ENCODE results near the gene RTP2.

DNA sequence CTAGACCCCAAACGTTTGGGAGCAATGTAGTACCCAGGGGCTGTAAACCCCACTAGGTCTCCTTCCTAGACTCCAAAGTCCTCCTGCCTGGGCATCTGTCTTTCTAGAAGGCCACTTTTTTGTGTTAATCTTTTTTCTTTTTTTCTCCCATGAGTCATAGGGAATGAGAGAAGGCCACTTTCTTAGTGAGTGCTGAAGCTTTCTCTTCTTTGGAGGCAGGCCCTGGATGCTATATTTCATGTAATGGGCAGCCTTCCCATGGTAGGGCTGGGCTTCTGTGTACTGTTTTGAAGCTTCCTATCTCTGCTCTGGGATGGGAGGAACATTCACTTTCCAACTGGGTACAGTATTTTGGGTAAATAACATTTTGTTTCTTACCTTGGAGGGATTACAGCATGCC lies 15.2 kb upstream of the RTP2 start:
- TF ChIP-seq, protein P1, sequence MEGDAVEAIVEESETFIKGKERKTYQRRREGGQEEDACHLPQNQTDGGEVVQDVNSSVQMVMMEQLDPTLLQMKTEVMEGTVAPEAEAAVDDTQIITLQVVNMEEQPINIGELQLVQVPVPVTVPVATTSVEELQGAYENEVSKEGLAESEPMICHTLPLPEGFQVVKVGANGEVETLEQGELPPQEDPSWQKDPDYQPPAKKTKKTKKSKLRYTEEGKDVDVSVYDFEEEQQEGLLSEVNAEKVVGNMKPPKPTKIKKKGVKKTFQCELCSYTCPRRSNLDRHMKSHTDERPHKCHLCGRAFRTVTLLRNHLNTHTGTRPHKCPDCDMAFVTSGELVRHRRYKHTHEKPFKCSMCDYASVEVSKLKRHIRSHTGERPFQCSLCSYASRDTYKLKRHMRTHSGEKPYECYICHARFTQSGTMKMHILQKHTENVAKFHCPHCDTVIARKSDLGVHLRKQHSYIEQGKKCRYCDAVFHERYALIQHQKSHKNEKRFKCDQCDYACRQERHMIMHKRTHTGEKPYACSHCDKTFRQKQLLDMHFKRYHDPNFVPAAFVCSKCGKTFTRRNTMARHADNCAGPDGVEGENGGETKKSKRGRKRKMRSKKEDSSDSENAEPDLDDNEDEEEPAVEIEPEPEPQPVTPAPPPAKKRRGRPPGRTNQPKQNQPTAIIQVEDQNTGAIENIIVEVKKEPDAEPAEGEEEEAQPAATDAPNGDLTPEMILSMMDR (IDR thresholded peaks at IDR 0.05) = no peak
- no peak for TF ChIP-seq EZH2 (IDR thresholded peaks at IDR 0.05; ENCODE audit: borderline replicate concordance, insufficient read depth, low read depth, low read length, poor library complexity, severe bottlenecking)

All from B cell (primary cell).